ENCODE data around the gene PPM1M. TPM values are rescaled to one million over a fixed set of nuclear protein-coding genes. Genes with fewer than 3 reads are reported as not detected.

Gene PPM1M
- total and polyA plus RNA-seq, 2 experiments from 2014 or later = 6.2 to 10.7 TPM

- Histone ChIP-seq H3K4me3 (no peak overlapping the region), H3K4me2 (no peak overlapping the region), H3K27ac (no peak overlapping the region)
Measured at GRCh38 chr3:52236424-52236886, 9.1 kb upstream of the PPM1M start.

GRCh38 chr3:52237006-52237656 lies 8.4 kb upstream of the PPM1M start:
- Histone ChIP-seq H3K9me3 (ENCODE audit: low read depth) (no peaks in the 10 kb centered on the region), H3K79me2 (peaks cover 43% of the 10 kb centered on the region), H3K9me2 (replicated peaks; ENCODE audit: insufficient read depth) (no peaks in the 10 kb centered on the region), H3K36me3 (replicated peaks; ENCODE audit: insufficient read depth, low read depth) (no peaks in the 10 kb centered on the region), H3K4me3 (no peak overlapping the region), H3K4me1 (ENCODE audit: insufficient read depth) (peaks cover 26% of the 10 kb centered on the region), H3K27ac (peak overlapping the region; percentile 84), H4K20me1 (ENCODE audit: insufficient read depth, poor library complexity, severe bottlenecking) (peaks cover 7% of the 10 kb centered on the region), H3K4me2 (peak overlapping the region; percentile 92), H3K27me3 (no peaks in the 10 kb centered on the region), H2AFZ (no peak overlapping the region)
- no peak for DNase-seq (ENCODE audit: low spot score)
- 90% methylated on average over 6 of the region's 6 CpGs for WGBS (ENCODE audit: low lambda C conversion rate, missing lambda C conversion rate)
- TF ChIP-seq EZH2phosphoT487 (IDR thresholded peaks at IDR 0.05; ENCODE audit: low read depth, severe bottlenecking, unreplicated experiment) (no peak), EZH2 (IDR thresholded peaks at IDR 0.05; ENCODE audit: borderline replicate concordance) (no peak), CTCF (IDR thresholded peaks at IDR 0.05; ENCODE audit: poor library complexity) (no peak)

More at GRCh38 chr3:52236424-52236886, 9.1 kb upstream of the PPM1M start:
- peaks cover 26% of the 10 kb centered on the region for H3K4me1 ChIP-seq (ENCODE audit: insufficient read depth)
- no peak for TF ChIP-seq EZH2 (IDR thresholded peaks at IDR 0.05; ENCODE audit: borderline replicate concordance)
- TF ChIP-seq CTCF (IDR thresholded peaks at IDR 0.05; ENCODE audit: poor library complexity) = no peak
- TF ChIP-seq EZH2phosphoT487 (IDR thresholded peaks at IDR 0.05; ENCODE audit: low read depth, severe bottlenecking, unreplicated experiment) = no peak
- peaks cover 7% of the 10 kb centered on the region for H4K20me1 ChIP-seq (ENCODE audit: insufficient read depth, poor library complexity, severe bottlenecking)
- no peaks in the 10 kb centered on the region for H3K9me2 ChIP-seq (replicated peaks; ENCODE audit: insufficient read depth)
- no peak overlapping the region for H2AFZ ChIP-seq
- DNase-seq (ENCODE audit: low spot score) = no peak
- H3K9me3 ChIP-seq (ENCODE audit: low read depth) = no peaks in the 10 kb centered on the region
- H3K79me2 ChIP-seq = peaks cover 43% of the 10 kb centered on the region
- WGBS (ENCODE audit: low lambda C conversion rate, missing lambda C conversion rate) = 83% methylated on average over 5 of the region's 5 CpGs
- no peaks in the 10 kb centered on the region for H3K27me3 ChIP-seq
- H3K36me3 ChIP-seq (replicated peaks; ENCODE audit: insufficient read depth, low read depth) = no peaks in the 10 kb centered on the region

GRCh38 chr3:52237657-52238172 lies 7.8 kb upstream of the PPM1M start:
- Histone ChIP-seq H3K36me3 (replicated peaks; ENCODE audit: insufficient read depth, low read depth) (no peaks in the 10 kb centered on the region), H3K4me1 (ENCODE audit: insufficient read depth) (peaks cover 26% of the 10 kb centered on the region), H2AFZ (no peak overlapping the region), H3K4me2 (peak overlapping the region; percentile 92), H3K4me3 (no peak overlapping the region), H3K27ac (peak overlapping the region; percentile 84), H3K27me3 (no peaks in the 10 kb centered on the region), H3K9me2 (replicated peaks; ENCODE audit: insufficient read depth) (no peaks in the 10 kb centered on the region), H3K79me2 (peaks cover 43% of the 10 kb centered on the region), H4K20me1 (ENCODE audit: insufficient read depth, poor library complexity, severe bottlenecking) (peaks cover 7% of the 10 kb centered on the region), H3K9me3 (ENCODE audit: low read depth) (no peaks in the 10 kb centered on the region)
- WGBS (ENCODE audit: low lambda C conversion rate, missing lambda C conversion rate) = 51% methylated on average over 8 of the region's 8 CpGs
- no peak for TF ChIP-seq CTCF (IDR thresholded peaks at IDR 0.05; ENCODE audit: poor library complexity)
- TF ChIP-seq EZH2 (IDR thresholded peaks at IDR 0.05; ENCODE audit: borderline replicate concordance) = no peak
- no peak for TF ChIP-seq EZH2phosphoT487 (IDR thresholded peaks at IDR 0.05; ENCODE audit: low read depth, severe bottlenecking, unreplicated experiment)
- peak; percentile 80 for DNase-seq (ENCODE audit: low spot score)
